Activated CD8-positive, alpha-beta memory T cell treated with anti-CD3 and anti-CD28 coated beads, Interleukin-2, amount 50 U/mL, for 24 hours (primary cell): Measurements from ENCODE around the gene FLRT2.

Experiments
- DNase-seq: peaks from one replicate; pipeline ENCODE4 v3.0.0-alpha.2; 2020; ENCODE audit errors: extremely low read depth

FLRT2 gene

DNA sequence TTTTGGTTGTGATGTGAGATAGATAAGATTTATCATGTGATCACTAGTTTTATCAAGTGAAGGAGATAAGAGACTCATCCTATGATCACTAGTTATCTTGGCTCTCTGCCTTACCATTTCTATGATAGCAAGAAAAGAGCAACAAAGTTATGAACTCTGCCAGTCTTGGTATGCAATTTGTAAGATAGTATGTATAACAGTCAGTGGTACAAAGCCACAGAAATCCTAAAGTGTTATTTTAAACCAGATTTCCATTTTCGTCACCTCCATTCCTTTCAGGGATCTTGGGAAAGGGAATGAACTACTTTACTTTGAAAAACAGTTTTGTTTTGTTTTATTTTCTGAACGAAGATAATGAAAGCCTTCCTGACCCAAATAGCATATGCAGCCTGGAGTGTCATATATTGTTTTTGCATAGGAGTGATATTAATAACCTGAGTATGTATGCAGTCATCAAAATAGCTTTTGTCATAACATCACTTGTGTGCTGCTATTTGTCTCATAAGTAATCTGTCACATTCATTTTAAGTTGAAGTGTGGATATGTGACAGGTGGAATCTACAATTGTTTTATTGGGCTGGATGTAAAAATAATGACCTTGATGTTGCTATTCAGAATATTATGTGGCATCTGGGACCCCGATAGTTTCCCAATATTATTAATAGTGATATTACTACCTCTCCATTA is 35.0 kb downstream of the FLRT2 start:
- DNase-seq = no peak

DNA sequence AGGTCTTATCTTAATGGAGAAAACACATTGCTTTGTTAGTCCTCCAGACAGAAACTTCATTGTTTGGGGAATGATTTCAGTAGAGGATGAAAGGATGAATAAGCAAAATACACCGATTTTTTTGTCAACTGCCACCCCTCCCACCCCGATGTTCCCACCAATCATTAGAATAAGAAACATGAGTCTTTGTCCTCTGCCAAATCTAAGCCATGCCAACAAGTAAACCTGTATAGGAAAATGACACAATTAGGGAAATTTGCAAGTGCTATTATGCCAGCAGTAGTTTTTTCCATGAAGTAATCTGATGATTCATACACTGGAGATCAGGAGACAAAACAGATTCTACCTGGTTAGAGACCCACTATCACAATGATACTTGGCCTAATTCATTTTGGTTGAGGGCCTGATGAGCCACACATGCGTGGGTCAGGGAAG is 35.9 kb downstream of the FLRT2 start:
- no peak for DNase-seq

DNA sequence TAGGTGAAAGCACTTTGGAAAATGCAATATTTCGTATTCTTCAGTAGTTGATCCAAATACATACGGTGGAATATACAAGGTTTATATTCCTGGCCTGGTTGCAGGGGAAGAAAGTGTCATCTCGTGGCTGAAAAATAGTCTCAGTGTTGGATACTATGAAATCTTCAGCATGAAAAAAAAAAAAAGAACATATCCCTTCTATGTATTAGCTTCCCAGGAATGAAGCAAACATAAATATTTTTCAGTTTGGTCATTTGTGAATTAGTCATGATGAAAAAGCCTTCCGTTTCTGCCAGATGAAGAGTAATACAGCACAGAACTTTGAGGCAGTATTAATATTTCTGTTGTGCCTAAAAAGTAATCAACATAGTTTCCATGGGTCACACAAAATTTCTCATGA is 36.7 kb downstream of the FLRT2 start:
- no peak for DNase-seq

DNA sequence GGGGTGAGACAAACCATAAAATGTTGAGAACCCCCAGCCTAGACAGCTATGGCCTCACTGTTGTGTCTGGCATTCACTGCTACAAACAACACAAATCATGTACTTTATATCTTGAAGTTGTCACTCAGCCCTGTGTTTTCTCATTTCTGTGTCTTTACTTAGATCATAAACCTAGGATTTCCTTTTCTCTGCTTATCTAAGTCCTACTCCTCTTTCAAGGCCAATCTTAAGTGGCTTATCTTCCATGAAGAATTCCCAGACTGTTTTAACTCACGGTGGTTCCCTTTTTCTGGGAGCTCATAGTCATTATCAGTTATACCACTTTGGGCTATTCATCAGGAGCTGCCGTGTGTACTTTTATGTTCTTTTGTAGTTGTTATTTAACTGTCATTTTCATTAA is 42.1 kb downstream of the FLRT2 start:
- DNase-seq = no peak

DNA sequence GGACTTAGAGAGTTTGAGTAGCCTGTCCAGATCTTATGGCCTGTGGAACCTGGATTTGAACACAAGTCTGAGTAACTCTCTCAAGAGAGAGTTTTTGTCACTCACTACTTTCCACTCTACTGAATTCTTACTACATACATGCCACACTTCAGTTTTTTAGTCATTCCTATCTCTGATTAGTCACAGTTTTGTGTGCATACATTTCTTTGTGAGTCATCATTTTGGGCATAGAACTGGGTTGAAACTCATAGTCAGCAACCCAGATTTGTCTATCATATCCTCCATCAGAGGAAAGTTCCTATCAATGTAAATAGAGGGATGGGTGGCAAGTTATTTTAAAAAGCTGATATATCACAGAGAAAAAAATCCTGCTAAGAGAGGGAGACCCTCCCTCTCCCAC is 42.9 kb downstream of the FLRT2 start:
- no peak for DNase-seq

- DNase-seq = no peak
Observed at GRCh38 chr14:85573406-85573805, 43.5 kb downstream of the FLRT2 start.

DNA sequence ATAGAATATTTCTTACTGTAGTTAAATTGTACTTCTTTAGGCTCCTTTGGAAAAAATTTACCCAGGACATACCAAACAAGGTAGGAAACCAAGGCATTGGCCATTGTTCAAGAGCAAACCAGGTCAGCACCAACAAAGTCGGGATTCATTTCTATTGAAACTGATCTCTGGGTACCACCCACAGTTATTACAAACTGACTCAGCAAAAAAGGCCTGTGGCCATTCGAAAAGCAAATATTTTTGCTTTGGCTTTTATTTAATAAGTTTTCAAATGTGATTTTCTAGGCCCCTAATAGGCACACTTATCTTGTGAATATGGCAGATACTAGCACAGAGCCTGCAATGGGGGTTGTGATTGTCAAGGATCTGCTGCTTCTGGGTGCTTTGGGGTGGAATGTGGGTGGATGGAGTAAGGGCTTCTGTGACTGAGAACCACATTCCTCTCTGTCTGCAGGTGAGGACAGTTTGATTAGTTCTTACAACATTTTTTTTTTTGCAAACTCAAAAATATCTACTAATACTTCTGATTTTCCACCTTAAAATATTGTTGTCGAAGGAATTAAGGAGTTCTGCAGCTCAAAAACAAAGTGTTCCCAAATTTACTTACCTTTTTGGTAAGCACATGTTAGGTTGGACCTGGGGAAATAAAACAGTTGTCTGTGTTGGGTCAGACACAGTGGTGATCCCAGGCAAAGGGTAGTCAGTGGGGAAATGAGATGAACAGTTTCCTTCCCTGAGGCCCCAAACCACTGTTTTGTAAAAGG is 45.1 kb downstream of the FLRT2 start:
- no peak for DNase-seq

DNA sequence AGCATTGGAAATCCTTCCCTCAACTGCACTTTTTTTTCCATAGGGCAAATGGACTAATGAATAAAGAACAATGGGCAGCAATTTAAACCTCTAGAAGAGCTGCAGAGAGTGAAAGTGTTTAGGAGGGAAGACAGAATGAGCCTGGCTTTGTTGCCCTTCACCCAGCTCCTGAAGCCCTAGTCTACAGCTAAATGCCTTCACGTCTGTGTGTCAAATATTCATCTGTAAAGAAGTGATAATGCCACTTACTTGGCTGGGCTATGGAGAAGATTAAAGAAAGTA is 45.6 kb downstream of the FLRT2 start:
- DNase-seq = no peak

DNA sequence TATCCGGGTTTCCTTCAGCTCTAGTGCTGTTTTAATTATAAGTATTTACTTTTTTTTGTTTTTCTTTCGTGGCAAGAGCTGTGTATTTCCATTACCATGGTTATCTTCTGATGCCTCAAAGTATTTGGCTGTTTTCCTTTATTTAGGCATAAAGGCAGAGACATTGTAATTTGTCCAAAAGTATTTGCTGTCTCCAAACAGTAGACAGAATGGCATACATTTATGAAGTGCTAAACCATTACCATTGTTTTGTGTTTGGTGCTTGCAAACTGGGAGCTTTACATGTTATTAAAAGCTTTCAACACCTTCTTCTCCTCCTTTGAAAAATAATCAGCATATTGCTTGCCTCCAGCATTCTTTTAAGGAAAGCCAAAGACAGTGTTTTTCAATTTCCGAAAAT is 46.3 kb downstream of the FLRT2 start:
- no peak for DNase-seq

DNA sequence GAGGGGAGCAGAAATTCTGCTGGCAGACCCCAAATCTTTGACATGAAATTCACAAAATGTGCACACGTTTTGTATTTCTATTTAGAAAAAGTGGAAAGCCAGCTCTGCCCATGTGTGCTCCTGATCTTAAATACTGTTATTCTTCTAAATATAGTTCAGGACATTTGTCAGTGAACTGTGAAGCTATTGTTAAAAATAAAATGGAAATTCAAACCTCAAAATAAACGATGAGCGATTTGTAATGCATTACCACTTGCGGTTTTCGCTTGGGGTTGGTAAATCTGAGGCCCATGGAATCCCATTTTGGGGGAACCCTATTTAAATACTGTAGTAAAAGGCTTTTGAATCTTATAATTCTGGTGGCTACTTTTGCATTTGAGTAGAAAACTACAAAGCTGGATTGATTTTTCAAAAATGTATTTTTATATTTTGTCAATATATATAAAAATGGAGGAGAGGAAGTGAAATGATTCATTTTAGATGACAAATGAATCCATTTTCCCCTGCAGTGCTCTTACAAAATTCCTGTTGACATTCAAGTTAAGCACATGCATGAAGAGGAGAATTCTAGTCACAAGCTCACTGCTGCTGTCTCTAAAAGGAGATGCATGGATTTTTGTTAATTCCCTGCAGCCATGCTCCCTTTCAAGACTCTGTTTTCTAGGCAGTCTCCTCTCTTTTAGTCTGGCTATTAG is 47.1 kb downstream of the FLRT2 start:
- no peak for DNase-seq

DNA sequence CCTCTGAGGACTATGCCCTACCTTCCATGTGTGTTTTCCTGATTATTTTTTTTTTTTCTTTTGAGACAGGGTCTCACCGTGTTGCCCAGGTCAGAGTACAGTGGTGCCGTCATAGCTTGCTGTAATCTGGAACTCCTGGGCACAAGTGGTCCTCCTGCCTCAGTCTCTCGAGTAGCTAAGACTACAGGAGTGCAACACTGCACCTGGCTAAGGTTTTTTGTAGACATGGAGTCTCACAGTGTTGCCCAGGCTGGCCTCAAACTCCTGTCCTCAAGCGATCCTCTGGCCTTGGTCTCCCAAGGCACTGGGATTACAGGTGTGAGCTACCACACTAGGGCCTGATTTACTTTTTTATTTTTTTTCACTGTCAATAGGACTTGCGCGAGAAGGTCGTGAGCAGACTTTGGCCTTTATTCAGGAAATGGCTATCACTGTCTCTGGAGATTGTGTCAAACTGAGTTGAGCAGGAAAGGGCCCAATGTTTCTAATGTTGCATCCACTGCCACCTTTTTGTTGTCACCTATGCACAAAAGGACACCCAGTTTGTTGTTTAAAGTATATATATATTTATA is 47.7 kb downstream of the FLRT2 start:
- DNase-seq = no peak

GRCh38 chr14:85578357-85578756 is 48.4 kb downstream of the FLRT2 start:
- no peak for DNase-seq

GRCh38 chr14:85578930-85579329 is 49.0 kb downstream of the FLRT2 start:
- no peak for DNase-seq

- no peak for DNase-seq
Observed at GRCh38 chr14:85579942-85580341, 50.0 kb downstream of the FLRT2 start.

- no peak for DNase-seq
Observed at GRCh38 chr14:85580536-85581140, 50.7 kb downstream of the FLRT2 start.

DNA sequence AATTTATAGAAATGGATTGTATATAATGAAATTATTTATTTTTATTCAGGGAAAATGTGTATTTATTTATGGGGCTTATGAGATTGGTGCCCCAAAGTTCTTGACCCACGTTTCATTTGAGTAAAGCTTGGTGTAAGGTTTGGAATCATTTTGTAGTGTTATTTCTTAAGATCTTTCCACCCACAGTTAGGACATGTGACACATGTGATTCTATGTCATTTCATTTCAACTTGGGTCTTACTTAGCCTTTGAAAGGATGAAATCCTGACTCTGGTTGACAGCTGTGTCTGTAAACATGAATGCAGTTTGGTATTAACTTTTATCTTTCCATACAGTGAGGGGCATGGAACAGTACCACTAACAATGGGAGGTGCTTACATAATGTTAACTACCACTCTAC is 51.7 kb downstream of the FLRT2 start:
- DNase-seq = no peak

DNA sequence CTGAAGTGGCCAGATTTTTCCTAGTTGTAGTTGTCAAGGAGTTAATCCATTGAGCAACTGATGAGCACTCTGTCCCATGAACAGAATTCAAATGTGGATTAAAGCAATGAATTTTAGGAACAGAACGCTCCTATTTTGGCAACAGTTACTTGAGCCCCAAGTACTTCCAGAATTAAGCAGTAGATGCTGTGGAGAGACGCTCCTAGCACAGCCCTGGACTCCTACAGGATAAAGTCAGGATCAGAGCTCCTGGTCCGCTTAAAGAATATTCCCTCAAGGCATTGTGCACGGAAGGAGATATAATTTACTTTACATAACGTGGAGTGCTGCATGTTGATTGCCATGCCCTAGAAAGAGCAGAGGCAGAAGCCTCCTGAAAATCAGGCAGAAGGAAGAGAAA is 53.4 kb downstream of the FLRT2 start:
- no peak for DNase-seq

DNA sequence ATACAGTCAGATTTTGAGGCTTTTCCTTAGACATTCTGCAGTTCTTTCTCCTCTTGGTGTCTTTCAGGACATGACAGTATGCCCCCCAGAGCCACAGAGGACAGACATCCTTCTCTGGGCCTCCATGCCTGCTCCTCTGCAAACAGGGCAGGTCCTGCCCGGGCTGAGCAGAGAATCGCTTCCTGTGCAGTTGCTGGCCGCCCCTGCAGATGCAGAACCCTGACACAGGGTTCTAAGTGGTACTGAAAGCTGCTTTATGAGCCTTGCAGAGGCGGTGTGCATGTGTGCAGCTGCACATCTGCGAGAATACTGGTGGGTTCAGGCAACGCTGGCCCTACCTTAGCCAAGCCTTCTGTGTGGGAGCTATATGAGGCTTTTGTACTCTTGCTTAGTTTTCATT is 54.5 kb downstream of the FLRT2 start:
- no peak for DNase-seq

DNA sequence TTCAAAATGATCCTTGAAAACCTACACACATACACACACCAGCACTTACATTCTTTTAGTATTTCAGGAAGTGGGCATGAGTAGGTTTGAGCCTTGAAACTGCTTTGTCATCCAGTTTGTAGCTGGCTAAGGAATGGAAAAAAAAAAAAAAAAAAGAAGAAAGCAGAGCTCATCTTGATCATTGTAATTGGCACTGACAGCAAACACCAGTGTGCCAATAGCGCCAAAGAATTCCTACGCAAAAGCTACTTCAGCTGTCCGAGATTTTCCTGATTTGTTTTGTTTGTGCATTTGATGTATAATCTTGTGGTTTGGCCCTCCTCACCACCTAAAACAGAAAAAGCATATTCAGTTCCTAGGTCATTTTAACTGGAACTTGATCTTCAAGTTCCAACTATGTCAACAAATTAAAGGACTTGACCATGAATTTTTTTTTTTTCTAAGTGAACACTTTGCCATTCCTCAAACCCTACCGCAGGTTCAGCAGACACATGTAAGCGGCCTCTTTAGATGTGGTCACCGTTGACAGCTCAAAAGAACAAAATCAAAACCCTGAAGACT is 57.3 kb downstream of the FLRT2 start:
- no peak for DNase-seq

GRCh38 chr14:85590784-85591183 is 60.8 kb downstream of the FLRT2 start:
- no peak for DNase-seq

- no peak for DNase-seq
Observed at GRCh38 chr14:85594217-85594616, 64.3 kb downstream of the FLRT2 start.

DNA sequence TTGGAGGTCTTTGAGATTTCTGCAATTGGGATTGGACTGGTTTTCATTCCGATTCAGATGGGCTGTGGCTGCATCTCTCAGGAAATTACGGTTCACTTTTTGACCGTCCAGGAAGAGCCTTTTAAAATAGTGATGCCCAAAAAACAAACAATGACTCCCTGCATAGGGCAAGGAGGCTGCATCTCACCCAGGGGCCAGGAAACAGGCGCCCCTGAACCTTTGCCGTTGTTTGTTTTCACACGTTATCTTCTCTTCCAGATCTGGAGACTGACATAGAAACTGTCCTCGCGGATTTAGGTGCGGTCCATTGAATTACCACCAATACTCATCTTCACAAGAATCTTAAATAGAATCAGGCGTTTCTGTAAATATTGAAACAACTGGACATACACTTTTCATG is 66.0 kb downstream of the FLRT2 start:
- DNase-seq = no peak
